ENCODE data around the gene ATXN7L1. TPM values are rescaled to one million over a fixed set of nuclear protein-coding genes. Genes with fewer than 3 reads are reported as not detected.

ATXN7L1 gene
- total RNA-seq, 1 experiment from 2014 or later, result 24.3 TPM

GRCh38 chr7:105807448-105807762 is 69.0 kb downstream of the ATXN7L1 start:
- H4K20me1 ChIP-seq (ENCODE audit: control insufficient read depth, insufficient read depth, insufficient read length), result no peaks in the 10 kb centered on the region
- no peak overlapping the region for H2AK5ac ChIP-seq (ENCODE audit: insufficient read length, low read length)
- no CpG with 5 or more reads among the region's 4 CpGs for WGBS (ENCODE audit: extremely low coverage, insufficient read length, low lambda C conversion rate)
- H3K23me2 ChIP-seq (ENCODE audit: insufficient read length, low read depth, low read length, poor library complexity, severe bottlenecking), result no peaks in the 10 kb centered on the region
- Mint-ChIP-seq H3K4me1 (peaks cover 22 to 26% of the 10 kb centered on the region in 2 experiments), H3K27ac (no peak overlapping the region), H3K27me3 (ENCODE audit: low read depth) (no peaks in the 10 kb centered on the region; the same call in 1 of the 2 replicates), H3K9me3 (no peaks in the 10 kb centered on the region), H3K36me3 (ENCODE audit: insufficient read depth in 1 of 3, low read depth in 3 of 3) (peaks cover 0 to 2% (median 0%) of the 10 kb centered on the region in 3 experiments; a peak in 2 of 7 replicates), H3K4me3 (no peak overlapping the region)
- H3K23ac ChIP-seq (ENCODE audit: insufficient read length, low read depth, low read length), result no peak overlapping the region
- H3K4me2 ChIP-seq (ENCODE audit: insufficient read depth, insufficient read length, low read length), result no peak overlapping the region
- H4K8ac ChIP-seq (replicated peaks; ENCODE audit: insufficient read length, low read depth, low read length), result no peak overlapping the region
- TF ChIP-seq CTCF (conservative IDR thresholded peaks at IDR 0.05), result no peak
- H3K9ac ChIP-seq (ENCODE audit: extremely low read depth, insufficient read length, low read length), result no peak overlapping the region
- no peak overlapping the region for H2BK120ac ChIP-seq (ENCODE audit: low read depth, low read length, poor library complexity, severe bottlenecking)
- no peak overlapping the region for H4K5ac ChIP-seq (ENCODE audit: insufficient read length, low read depth, low read length)
- no peaks in the 10 kb centered on the region for H3K27me3 ChIP-seq (ENCODE audit: insufficient read depth, low read length)
- H2BK15ac ChIP-seq (ENCODE audit: low read depth, low read length), result no peak overlapping the region
- H3K79me2 ChIP-seq (ENCODE audit: insufficient read depth, low read length), result no peaks in the 10 kb centered on the region; the same call in 1 of the 2 replicates
- H3K9me3 ChIP-seq (ENCODE audit: control insufficient read depth, low read depth, low read length), result no peaks in the 10 kb centered on the region
- H3T11ph ChIP-seq (ENCODE audit: low read length), result no peak overlapping the region
- H3K56ac ChIP-seq (ENCODE audit: insufficient read length, low read depth, low read length), result no peak overlapping the region
- DNase-seq, result no peak
- no peak overlapping the region for H2BK12ac ChIP-seq (ENCODE audit: insufficient read length, low read depth, low read length)
- no peak overlapping the region for H3K18ac ChIP-seq (ENCODE audit: insufficient read length, low read depth, low read length)
- H4K91ac ChIP-seq (ENCODE audit: insufficient read length, low read depth, low read length), result no peak overlapping the region
- no peaks in the 10 kb centered on the region for H3K79me1 ChIP-seq (ENCODE audit: insufficient read depth, low read depth, low read length, poor library complexity, severe bottlenecking)
- no peak overlapping the region for H2BK20ac ChIP-seq (ENCODE audit: low read depth, low read length, poor library complexity, severe bottlenecking)
- H2AFZ ChIP-seq (ENCODE audit: low read length), result no peak overlapping the region
- no peak overlapping the region for H3K27ac ChIP-seq (ENCODE audit: insufficient read length, low read depth, low read length)
- H3K4me1 ChIP-seq (ENCODE audit: insufficient read depth, low read length), result peaks cover 3% of the 10 kb centered on the region; the same call in 1 of the 2 replicates
- no peak overlapping the region for H3K14ac ChIP-seq (ENCODE audit: insufficient read depth, low read length)
- H2BK5ac ChIP-seq (ENCODE audit: insufficient read length, low read length), result no peak overlapping the region
- no peak overlapping the region for H3K4ac ChIP-seq (ENCODE audit: low read depth, low read length)
